K562 (cell line): ENCODE results near the gene IVL. TPM values are rescaled to one million over a fixed set of nuclear protein-coding genes. Genes with fewer than 3 reads are reported as not detected.

Experiments used
- ATAC-seq: fragments of 200-7000 bp; cut with Tn5 transposase; 3 replicates; pipeline ENCODE4 v1.9.1; 2020; ENCODE audit warnings: moderate library complexity
- BruUV-seq: library from RNA; stranded (reverse); fragments of 400-500 nt; replicated peaks from 2 replicates; lab custom pipeline; 2021; lab: Mats Ljungman, UMichigan
- CTCF ChIA-PET: fragments of 300-600 bp; formaldehyde crosslinking; extraction: SDS; loops from one replicate; lab custom pipeline; 2021; ENCODE audit warnings: low intra/inter-chr PET ratio; lab: Yijun Ruan, JAX
- POLR2A ChIA-PET: fragments of 300-600, 350-650 bp; sonication (Branson Sonifier 250); formaldehyde crosslinking; extraction: SDS; loops from one replicate; lab custom pipeline; 2021; ENCODE audit warnings: antibody characterized with exemption, inconsistent platforms; lab: Yijun Ruan, JAX
- DNase-seq, 4 experiments: peaks; one replicate each; pipeline versions ENCODE4 v3.0.0 to v3.0.0-alpha.2; 2011 to 2018; ENCODE audit warnings: low spot score in 3 of 4, mixed read lengths in 3 of 4; ENCODE audit errors: extremely low read depth in 1 of 4
- FAIRE-seq: peaks from 2 replicates; lab custom pipeline; 2011; peaks lifted over from hg19 to GRCh38; lab: Jason Lieb, UNC
- H2AFZ ChIP-seq: 2 replicates; pipeline ENCODE4 v1.6.0; 2011; ENCODE audit warnings: low read depth, low read length, control low read depth, inconsistent platforms
- H3K27ac ChIP-seq: fragments of 200-600 bp; 3 replicates; pipeline ENCODE4 v1.8.0; 2011; ENCODE audit warnings: low read depth, mild to moderate bottlenecking, control low read depth, inconsistent platforms, low read length, moderate library complexity, mixed read lengths; ENCODE audit errors: extremely low read depth
- H3K27me3 ChIP-seq, 2 experiments: fragments of 300-600 bp in 1 of 2; 2 replicates in 1 of 2; 3 replicates in 1 of 2; pipeline versions ENCODE4 v1.6.0 to v1.8.0; 2011; ENCODE audit warnings: inconsistent platforms in 2 of 2, low read length in 2 of 2, mild to moderate bottlenecking in 1 of 2, mixed read lengths in 1 of 2, moderate library complexity in 1 of 2; ENCODE audit not compliant: control insufficient read depth in 2 of 2, insufficient read depth in 2 of 2
- H3K36me3 ChIP-seq: fragments of 300-600 bp; 3 replicates; pipeline ENCODE4 v1.8.0; 2011; ENCODE audit warnings: mild to moderate bottlenecking, low read length, inconsistent platforms; ENCODE audit not compliant: control insufficient read depth, insufficient read depth
- H3K4me1 ChIP-seq, 2 experiments: fragments of 200-600 bp in 1 of 2; replicated peaks in 1 of 2; 2 replicates in 1 of 2; 3 replicates in 1 of 2; pipeline versions ENCODE4 v1.5.1 to v1.8.0; 2011; ENCODE audit warnings: inconsistent platforms in 2 of 2, low read length in 2 of 2, mild to moderate bottlenecking in 1 of 2, mixed read lengths in 1 of 2, moderate library complexity in 1 of 2; ENCODE audit not compliant: control insufficient read depth in 2 of 2, insufficient read depth in 2 of 2
- H3K4me2 ChIP-seq: 2 replicates; pipeline ENCODE4 v1.6.1; 2011; ENCODE audit warnings: low read length, control low read depth, inconsistent platforms, mixed read lengths; ENCODE audit not compliant: insufficient read depth
- H3K4me3 ChIP-seq: fragments of 200-600 bp; sonication (generic), shearing (Covaris generic); 2 replicates; pipeline ENCODE4 v1.5.1; 2016; ENCODE audit warnings: control low read depth, inconsistent platforms
- H3K79me2 ChIP-seq: fragments of 200-600 bp; 3 replicates; pipeline ENCODE4 v1.8.0; 2011; ENCODE audit warnings: low read length, inconsistent platforms; ENCODE audit not compliant: control insufficient read depth, insufficient read depth
- H3K9ac ChIP-seq, 2 experiments: 2 replicates each; pipeline versions ENCODE4 v1.6.0 to v1.6.1; 2011; ENCODE audit warnings: low read depth in 2 of 2, low read length in 2 of 2, control low read depth in 1 of 2, inconsistent platforms in 1 of 2, mild to moderate bottlenecking in 1 of 2, mixed read lengths in 1 of 2; ENCODE audit not compliant: insufficient read depth in 1 of 2
- H3K9me1 ChIP-seq: one replicate; pipeline ENCODE4 v1.6.0; 2011; ENCODE audit warnings: inconsistent platforms, mild to moderate bottlenecking, low read length, moderate library complexity; ENCODE audit not compliant: control insufficient read depth, insufficient read depth
- H3K9me3 ChIP-seq: replicated peaks from 2 replicates; pipeline ENCODE4 v1.5.1; 2011; ENCODE audit warnings: low read depth, low read length, inconsistent platforms; ENCODE audit not compliant: control insufficient read depth, insufficient read depth
- H4K20me1 ChIP-seq: replicated peaks from 2 replicates; pipeline ENCODE4 v1.6.1; 2011; ENCODE audit warnings: low read length, inconsistent platforms, mixed read lengths; ENCODE audit not compliant: control insufficient read depth, insufficient read depth
- ATF2 ChIP-seq: sonication (generic); formaldehyde crosslinking; IDR thresholded peaks from 2 replicates; pipeline ENCODE4 v1.8.1; 2022; ENCODE audit warnings: missing genetic modification reagents
- BHLHE40 ChIP-seq: IDR thresholded peaks from 2 replicates; pipeline ENCODE4 v1.6.1; 2011; ENCODE audit warnings: low read length, improper control_type of control experiment
- EHMT2 ChIP-seq: fragments of 450-650 bp; IDR thresholded peaks from 2 replicates; pipeline ENCODE4 v1.6.1; 2018; ENCODE audit warnings: antibody characterized with exemption
- ETV6 ChIP-seq, 3 experiments: fragments of 150-350 bp in 1 of 3; sonication (generic) in 1 of 3; formaldehyde crosslinking in 1 of 3; IDR thresholded peaks; 2 replicates each; pipeline versions ENCODE4 v1.6.1 to v1.8.0; 2014 to 2022; ENCODE audit warnings: borderline replicate concordance in 2 of 3, low read depth in 2 of 3, antibody characterized with exemption in 1 of 3, low read length in 1 of 3, mild to moderate bottlenecking in 1 of 3, missing genetic modification reagents in 1 of 3
- HDAC3 ChIP-seq: fragments of 450-650 bp; IDR thresholded peaks from 2 replicates; pipeline ENCODE4 v1.6.1; 2018; ENCODE audit warnings: borderline replicate concordance, mild to moderate bottlenecking, moderate library complexity; ENCODE audit not compliant: partially characterized antibody
- KDM5B ChIP-seq: fragments of 200-600 bp; sonication (generic); IDR thresholded peaks from 2 replicates; pipeline ENCODE4 v1.6.1; 2012; ENCODE audit warnings: low read depth, mild to moderate bottlenecking, moderate library complexity, low read length, control low read depth, inconsistent platforms; ENCODE audit not compliant: insufficient replicate concordance
- MAFK ChIP-seq: IDR thresholded peaks from 2 replicates; pipeline ENCODE4 v1.6.1; 2011; ENCODE audit warnings: low read length, improper control_type of control experiment
- MCM5 ChIP-seq: fragments of 450-650 bp; IDR thresholded peaks from 2 replicates; pipeline ENCODE4 v1.6.1; 2016; ENCODE audit warnings: low read depth
- NCOA1 ChIP-seq: fragments of 450-650 bp; IDR thresholded peaks from 2 replicates; pipeline ENCODE4 v1.6.1; 2016; ENCODE audit warnings: low read depth
- NR2F6 ChIP-seq: fragments of 450-650 bp; formaldehyde crosslinking; IDR thresholded peaks from 2 replicates; pipeline ENCODE4 v1.4.0; 2020; ENCODE audit warnings: mild to moderate bottlenecking
- RFX7 ChIP-seq: fragments of 250-450 bp; sonication (Bioruptor Pico); IDR thresholded peaks from 2 replicates; pipeline ENCODE4 v1.5.1; 2021; ENCODE audit warnings: mild to moderate bottlenecking
- ZNF277 ChIP-seq: fragments of 250-450 bp; sonication (Bioruptor Pico); IDR thresholded peaks from 2 replicates; pipeline ENCODE4 v1.8.0; 2022; ENCODE audit warnings: inconsistent platforms, mild to moderate bottlenecking, moderate library complexity, borderline replicate concordance
- WGBS: fragments of 100-300 bp; shearing (Covaris generic); methylation state at CpG from one replicate; pipeline ENCODE4 v1.1.6; 2016; ENCODE audit warnings: low coverage, mixed read lengths; ENCODE audit not compliant: insufficient coverage; ENCODE audit errors: missing lambda C conversion rate; 5-methylcytosine and 5-hydroxymethylcytosine counted together
- in situ Hi-C: fragments of 300-500 bp; cut with MboI; formaldehyde crosslinking; loops from 4 replicates; pipeline ENCODE4 v1.15.0; 2018; ENCODE audit warnings: inconsistent platforms, mixed read lengths
- intact Hi-C: fragments of 100-400 bp; cut with micrococcal nuclease; formaldehyde crosslinking; loops from 2 replicates; pipeline ENCODE4 v1.14.2; 2022
- polyA plus RNA-seq, 8 experiments: library from polyadenylated mRNA; depleted of rRNA in 4 of 8; stranded (reverse) in 5 of 8; unstranded in 3 of 8; fragments of >200 nt; fragmentation: Nextera tagmentation in 2 of 8; fragmentation: Illumina TruSeq in 1 of 8; extraction: Ambion mirVana in 2 of 8; extraction: Trizol in 1 of 8; gene quantifications; 2 replicates each; pipeline versions ENCODE4 v1.2.1 to v1.2.3, GENCODE V29; 2011 to 2014; ENCODE audit warnings: inconsistent platforms in 1 of 8, missing spikeins in 1 of 8
- total RNA-seq, 7 experiments: library from RNA; depleted of rRNA in 6 of 7; stranded (reverse); fragments of >200 nt in 6 of 7; fragmentation: Illumina TruSeq in 2 of 7; extraction: Trizol in 2 of 7; gene quantifications; 2 replicates each; pipeline versions ENCODE4 v1.2.1 to v1.2.3, GENCODE V29; 2011 to 2021; ENCODE audit warnings: low replicate concordance in 1 of 7

Gene IVL
- total and polyA plus RNA-seq, 9 of the 15 experiments (the other 6 are each of a cell fraction or from before 2014, with no cell fraction given), result not detected

- H3K27ac ChIP-seq, result no peak overlapping the region
- no peak overlapping the region for H3K9ac ChIP-seq
- H3K9me1 ChIP-seq, result no peaks in the 10 kb centered on the region
- FAIRE-seq, result no peak
- no peaks in the 10 kb centered on the region for H3K36me3 ChIP-seq
- no peak overlapping the region for H3K4me3 ChIP-seq
- H3K79me2 ChIP-seq, result no peaks in the 10 kb centered on the region
- TF ChIP-seq BHLHE40, result no peak
- no peak for TF ChIP-seq MAFK
- TF ChIP-seq MCM5, result no peak
- no peak for TF ChIP-seq EHMT2
- TF ChIP-seq ZNF277 (CRISPR knock-in tag), result no peak
- TF ChIP-seq HDAC3, result no peak
- TF ChIP-seq RFX7 (CRISPR knock-in tag), result no peak
- TF ChIP-seq NCOA1, result no peak
- TF ChIP-seq ETV6 (IDR thresholded peaks at IDR 0.05; ENCODE audit: borderline replicate concordance in 1 of 2, low read depth in 2 of 2, low read length in 1 of 2), result no peak
- TF ChIP-seq ETV6 (CRISPR knock-in tag; IDR thresholded peaks at IDR 0.05; ENCODE audit: borderline replicate concordance), result no peak
- no peak for TF ChIP-seq NR2F6 (CRISPR knock-in tag)
- TF ChIP-seq KDM5B, result no peak
- no peak for TF ChIP-seq ATF2 (CRISPR knock-in tag)
- no TSS peak for BruUV-seq
- H4K20me1 ChIP-seq, result no peaks in the 10 kb centered on the region
- ATAC-seq, result no peak
- no peak overlapping the region for H2AFZ ChIP-seq
- no peaks in the 10 kb centered on the region for H3K4me1 ChIP-seq
- no peaks in the 10 kb centered on the region for H3K9me3 ChIP-seq
- H3K27me3 ChIP-seq, result peaks cover 7 to 24% of the 10 kb centered on the region in 2 experiments; a peak in 4 of 5 replicates
- in situ Hi-C loops, result loop anchor here (25.0 kb wide), 1 partner anchor 227 kb away; no protein-coding TSS in a partner anchor
- no peak overlapping the region for H3K4me2 ChIP-seq
- 3% methylated on average over 10 of the region's 10 CpGs for WGBS
- no peak for DNase-seq
- intact Hi-C loops, result loop anchor here (2.0 to 5.0 kb wide), 3 partner anchors 73 to 263 kb away; no protein-coding TSS in a partner anchor
- POLR2A ChIA-PET, result interaction anchor here (0.8 kb wide), 1 partner anchor 233 kb away, joined by 4 read pairs; no protein-coding TSS in a partner anchor
- CTCF ChIA-PET, result interaction anchor here (1.0 to 2.2 kb wide), 3 partner anchors 89 to 263 kb away, joined by 3 to 15 read pairs (median 3); no protein-coding TSS in a partner anchor
Observed at GRCh38 chr1:152959801-152960451, 51.6 kb downstream of the IVL start.
